Glutamatergic neuron (in vitro differentiated cells): ENCODE data around the gene TMEM80. TPM values are rescaled to one million over a fixed set of nuclear protein-coding genes. Genes with fewer than 3 reads are reported as not detected.
A peak's percentile ranks its signal among the peaks of the same experiment; 100 is the strongest.

Source experiments
- DNase-seq: peaks from one replicate; pipeline ENCODE4 v3.0.0; 2022
- H3K27ac Mint-ChIP-seq: one replicate; pipeline ENCODE4 v1.8.0; 2020; ENCODE audit warnings: mild to moderate bottlenecking, mixed read lengths, inconsistent platforms; ENCODE audit not compliant: unreplicated experiment
- H3K27me3 Mint-ChIP-seq: one replicate; pipeline ENCODE4 v1.8.0; 2020; ENCODE audit warnings: mild to moderate bottlenecking, moderate library complexity, mixed read lengths, inconsistent platforms; ENCODE audit not compliant: unreplicated experiment
- H3K36me3 Mint-ChIP-seq: one replicate; pipeline ENCODE4 v1.8.0; 2020; ENCODE audit warnings: mild to moderate bottlenecking, mixed read lengths, inconsistent platforms; ENCODE audit not compliant: unreplicated experiment
- H3K4me1 Mint-ChIP-seq: one replicate; pipeline ENCODE4 v1.8.0; 2020; ENCODE audit warnings: mild to moderate bottlenecking, low read depth, mixed read lengths, inconsistent platforms; ENCODE audit not compliant: unreplicated experiment
- H3K4me3 Mint-ChIP-seq: one replicate; pipeline ENCODE4 v1.8.0; 2020; ENCODE audit warnings: mild to moderate bottlenecking, mixed read lengths, inconsistent platforms; ENCODE audit not compliant: unreplicated experiment
- H3K9me3 Mint-ChIP-seq: one replicate; pipeline ENCODE4 v1.8.0; 2020; ENCODE audit warnings: mild to moderate bottlenecking, moderate library complexity, mixed read lengths, inconsistent platforms; ENCODE audit not compliant: unreplicated experiment
- total RNA-seq: library from RNA; stranded (reverse); fragmentation: NEBNext Ultra II Directional; extraction: Animal tissue kit (Norgen Biotek cat#: 25700); gene quantifications from one replicate; pipeline ENCODE4 v1.2.1, GENCODE V29; 2021; ENCODE audit not compliant: unreplicated experiment
- TF ChIP-seq, protein P1 (sequence below): fragments of 200-600 bp; sonication (generic); IDR thresholded peaks from one replicate; pipeline ENCODE4 v1.5.0; 2021; ENCODE audit not compliant: partially characterized antibody, unreplicated experiment

The TMEM80 gene
- total RNA-seq, 1 donor from 2014 or later, result 29.7 TPM

- H3K4me1 Mint-ChIP-seq, result peaks cover 6% of the 10 kb centered on the region
- DNase-seq, result no peak
- H3K9me3 Mint-ChIP-seq, result peaks cover 7% of the 10 kb centered on the region
- no peak overlapping the region for H3K27ac Mint-ChIP-seq
- peaks cover 5% of the 10 kb centered on the region for H3K27me3 Mint-ChIP-seq
- TF ChIP-seq, protein P1, sequence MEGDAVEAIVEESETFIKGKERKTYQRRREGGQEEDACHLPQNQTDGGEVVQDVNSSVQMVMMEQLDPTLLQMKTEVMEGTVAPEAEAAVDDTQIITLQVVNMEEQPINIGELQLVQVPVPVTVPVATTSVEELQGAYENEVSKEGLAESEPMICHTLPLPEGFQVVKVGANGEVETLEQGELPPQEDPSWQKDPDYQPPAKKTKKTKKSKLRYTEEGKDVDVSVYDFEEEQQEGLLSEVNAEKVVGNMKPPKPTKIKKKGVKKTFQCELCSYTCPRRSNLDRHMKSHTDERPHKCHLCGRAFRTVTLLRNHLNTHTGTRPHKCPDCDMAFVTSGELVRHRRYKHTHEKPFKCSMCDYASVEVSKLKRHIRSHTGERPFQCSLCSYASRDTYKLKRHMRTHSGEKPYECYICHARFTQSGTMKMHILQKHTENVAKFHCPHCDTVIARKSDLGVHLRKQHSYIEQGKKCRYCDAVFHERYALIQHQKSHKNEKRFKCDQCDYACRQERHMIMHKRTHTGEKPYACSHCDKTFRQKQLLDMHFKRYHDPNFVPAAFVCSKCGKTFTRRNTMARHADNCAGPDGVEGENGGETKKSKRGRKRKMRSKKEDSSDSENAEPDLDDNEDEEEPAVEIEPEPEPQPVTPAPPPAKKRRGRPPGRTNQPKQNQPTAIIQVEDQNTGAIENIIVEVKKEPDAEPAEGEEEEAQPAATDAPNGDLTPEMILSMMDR, result no peak
- H3K36me3 Mint-ChIP-seq, result no peaks in the 10 kb centered on the region
- H3K4me3 Mint-ChIP-seq, result no peak overlapping the region
These were observed 47.1 kb downstream of the TMEM80 start for GRCh38 chr11:742571-743201.

GRCh38 chr11:745428-745827 is 49.8 kb downstream of the TMEM80 start:
- peak overlapping the region; percentile 15 for H3K27ac Mint-ChIP-seq

GRCh38 chr11:746289-747157 is 50.9 kb downstream of the TMEM80 start:
- Mint-ChIP-seq H3K4me1 (peaks cover 8% of the 10 kb centered on the region), H3K27ac (peak overlapping the region; percentile 96), H3K27me3 (no peaks in the 10 kb centered on the region), H3K9me3 (peaks cover 7% of the 10 kb centered on the region), H3K36me3 (no peaks in the 10 kb centered on the region), H3K4me3 (peak overlapping the region; percentile 90)
- peak; percentile 57 for DNase-seq
- TF ChIP-seq, protein P1, result no peak

More at GRCh38 chr11:745428-745827, 49.8 kb downstream of the TMEM80 start:
- Mint-ChIP-seq H3K9me3 (peaks cover 4% of the 10 kb centered on the region), H3K4me1 (peaks cover 8% of the 10 kb centered on the region), H3K4me3 (no peak overlapping the region), H3K27me3 (no peaks in the 10 kb centered on the region), H3K36me3 (no peaks in the 10 kb centered on the region)
- DNase-seq, result no peak
- TF ChIP-seq, protein P1, result no peak

DNA sequence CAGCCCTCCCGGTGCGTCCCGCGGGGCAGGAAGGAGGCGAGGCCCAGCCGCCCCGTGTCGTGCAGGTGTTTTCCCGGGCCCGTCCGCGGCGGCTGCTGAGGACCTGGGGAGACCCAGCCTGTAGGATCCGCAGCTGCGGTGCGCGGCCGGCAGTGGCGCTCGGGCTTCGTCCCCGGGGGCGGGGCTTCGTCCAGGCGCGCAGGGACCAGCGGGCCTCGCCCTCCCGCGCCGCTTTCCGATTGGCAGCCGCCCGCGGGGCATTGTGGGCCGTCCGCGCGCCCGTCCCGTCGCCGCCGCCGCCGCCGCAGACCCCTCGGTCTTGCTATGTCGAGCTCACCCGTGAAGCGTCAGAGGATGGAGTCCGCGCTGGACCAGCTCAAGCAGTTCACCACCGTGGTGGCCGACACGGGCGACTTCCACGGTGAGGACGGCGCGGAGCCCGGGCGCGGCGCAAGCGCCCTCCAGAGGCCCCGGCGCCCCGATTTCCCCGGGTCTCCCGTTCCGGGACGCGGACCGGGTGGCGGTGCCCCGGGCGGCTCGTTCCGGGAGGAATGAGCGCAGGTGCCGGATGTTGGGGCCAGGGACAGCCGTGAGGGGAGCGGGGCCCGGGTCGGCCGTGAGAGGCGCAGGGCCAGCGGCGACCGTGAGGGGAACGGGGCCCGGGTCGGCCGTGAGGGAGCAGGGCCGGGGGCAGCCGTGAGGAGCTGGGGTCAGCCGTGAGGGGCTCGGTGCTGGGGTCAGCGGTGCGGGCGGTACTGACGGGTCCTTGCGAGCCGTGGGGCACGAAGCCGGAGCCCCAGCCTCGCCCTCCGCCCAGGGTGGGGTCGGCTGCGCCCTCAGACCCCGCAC is 51.8 kb downstream of the TMEM80 start, which contains the start of gene TALDO1:
Gene TALDO1, plus strand, starts transcription at position 307 of the 849 bp plus-strand sequence. Its CDS starts 18 bp downstream, at position 325.
- peak; percentile 98 for DNase-seq
- Mint-ChIP-seq H3K9me3 (peaks cover 7% of the 10 kb centered on the region), H3K4me3 (peak within 1 kb of the TSS; percentile 91), H3K4me1 (peaks cover 8% of the 10 kb centered on the region), H3K36me3 (no peaks in the 10 kb centered on the region), H3K27me3 (no peaks in the 10 kb centered on the region), H3K27ac (peak within 1 kb of the TSS; percentile 96)
- TF ChIP-seq, protein P1, result no peak
